Activated naive CD8-positive, alpha-beta T cell treated with anti-CD3 and anti-CD28 coated beads, Interleukin-2, amount 50 U/mL, for 24 hours (primary cell): ENCODE measurements around the gene CSPG4.

Experiments used
- ATAC-seq: fragments of 150-1000 bp; cut with Tn5 transposase; one replicate; pipeline ENCODE4 v1.10.0; 2021
- DNase-seq: peaks from one replicate; pipeline ENCODE4 v3.0.0; 2021
- H3K27ac Mint-ChIP-seq: one replicate; pipeline ENCODE4 v1.8.0; 2021; ENCODE audit warnings: mild to moderate bottlenecking, mixed read lengths
- H3K27me3 Mint-ChIP-seq: one replicate; pipeline ENCODE4 v1.8.0; 2021; ENCODE audit warnings: mixed read lengths
- H3K36me3 Mint-ChIP-seq: one replicate; pipeline ENCODE4 v1.8.0; 2021; ENCODE audit warnings: low read depth, mixed read lengths
- H3K4me1 Mint-ChIP-seq: one replicate; pipeline ENCODE4 v1.8.0; 2021; ENCODE audit warnings: mixed read lengths
- H3K4me3 Mint-ChIP-seq: one replicate; pipeline ENCODE4 v1.8.0; 2021; ENCODE audit warnings: mild to moderate bottlenecking, moderate library complexity, mixed read lengths
- H3K9me3 Mint-ChIP-seq: one replicate; pipeline ENCODE4 v1.8.0; 2021; ENCODE audit warnings: mixed read lengths

Gene CSPG4

GRCh38 chr15:75669879-75670212, 42.8 kb downstream of the CSPG4 start:
- H3K9me3 Mint-ChIP-seq: no peaks in the 10 kb centered on the region
- no peak overlapping the region for H3K27ac Mint-ChIP-seq
- no peaks in the 10 kb centered on the region for H3K27me3 Mint-ChIP-seq
- no peak for DNase-seq
- no peaks in the 10 kb centered on the region for H3K36me3 Mint-ChIP-seq
- ATAC-seq: no peak
- peaks cover 1% of the 10 kb centered on the region for H3K4me1 Mint-ChIP-seq
- no peak overlapping the region for H3K4me3 Mint-ChIP-seq

GRCh38 chr15:75669191-75669878, 43.3 kb downstream of the CSPG4 start:
- H3K4me3 Mint-ChIP-seq: no peak overlapping the region
- peaks cover 1% of the 10 kb centered on the region for H3K4me1 Mint-ChIP-seq
- H3K9me3 Mint-ChIP-seq: no peaks in the 10 kb centered on the region
- ATAC-seq: peak; percentile 17
- no peaks in the 10 kb centered on the region for H3K36me3 Mint-ChIP-seq
- H3K27ac Mint-ChIP-seq: no peak overlapping the region
- H3K27me3 Mint-ChIP-seq: no peaks in the 10 kb centered on the region
- DNase-seq: no peak

GRCh38 chr15:75666823-75667501, 45.7 kb downstream of the CSPG4 start:
- H3K4me3 Mint-ChIP-seq: no peak overlapping the region
- H3K36me3 Mint-ChIP-seq: no peaks in the 10 kb centered on the region
- DNase-seq (no peak), ATAC-seq (no peak)
- no peak overlapping the region for H3K27ac Mint-ChIP-seq
- no peaks in the 10 kb centered on the region for H3K27me3 Mint-ChIP-seq
- H3K9me3 Mint-ChIP-seq: no peaks in the 10 kb centered on the region
- peaks cover 1% of the 10 kb centered on the region for H3K4me1 Mint-ChIP-seq

- Mint-ChIP-seq H3K27me3 (no peaks in the 10 kb centered on the region), H3K4me3 (no peak overlapping the region), H3K36me3 (no peaks in the 10 kb centered on the region), H3K27ac (no peak overlapping the region), H3K4me1 (peaks cover 1% of the 10 kb centered on the region), H3K9me3 (no peaks in the 10 kb centered on the region)
- DNase-seq (no peak), ATAC-seq (no peak)
These were observed 48.7 kb downstream of the CSPG4 start for GRCh38 chr15:75663931-75664421.

- no peaks in the 10 kb centered on the region for H3K36me3 Mint-ChIP-seq
- DNase-seq: no peak
- no peak for ATAC-seq
- H3K4me3 Mint-ChIP-seq: no peak overlapping the region
- H3K9me3 Mint-ChIP-seq: no peaks in the 10 kb centered on the region
- H3K27me3 Mint-ChIP-seq: no peaks in the 10 kb centered on the region
- no peak overlapping the region for H3K27ac Mint-ChIP-seq
- H3K4me1 Mint-ChIP-seq: peaks cover 1% of the 10 kb centered on the region
These were observed 49.7 kb downstream of the CSPG4 start for GRCh38 chr15:75662823-75663519.

- Mint-ChIP-seq H3K27me3 (no peaks in the 10 kb centered on the region), H3K27ac (no peak overlapping the region), H3K4me1 (peaks cover 1% of the 10 kb centered on the region), H3K4me3 (no peak overlapping the region), H3K36me3 (no peaks in the 10 kb centered on the region), H3K9me3 (no peaks in the 10 kb centered on the region)
- DNase-seq (no peak), ATAC-seq (no peak)
These were observed 50.9 kb downstream of the CSPG4 start for GRCh38 chr15:75661756-75662140.

- H3K4me3 Mint-ChIP-seq: no peak overlapping the region
- DNase-seq (no peak), ATAC-seq (peak; percentile 9)
- no peaks in the 10 kb centered on the region for H3K27me3 Mint-ChIP-seq
- H3K4me1 Mint-ChIP-seq: peaks cover 1% of the 10 kb centered on the region
- no peaks in the 10 kb centered on the region for H3K9me3 Mint-ChIP-seq
- no peaks in the 10 kb centered on the region for H3K36me3 Mint-ChIP-seq
- no peak overlapping the region for H3K27ac Mint-ChIP-seq
These were observed 51.4 kb downstream of the CSPG4 start for GRCh38 chr15:75661100-75661755.

GRCh38 chr15:75659928-75660645, 52.6 kb downstream of the CSPG4 start:
- H3K36me3 Mint-ChIP-seq: no peaks in the 10 kb centered on the region
- no peak for DNase-seq
- H3K27ac Mint-ChIP-seq: no peak overlapping the region
- no peaks in the 10 kb centered on the region for H3K27me3 Mint-ChIP-seq
- no peaks in the 10 kb centered on the region for H3K4me1 Mint-ChIP-seq
- no peak for ATAC-seq
- no peaks in the 10 kb centered on the region for H3K9me3 Mint-ChIP-seq
- no peak overlapping the region for H3K4me3 Mint-ChIP-seq

- H3K4me3 Mint-ChIP-seq: no peak overlapping the region
- no peak overlapping the region for H3K27ac Mint-ChIP-seq
- no peak for ATAC-seq
- no peaks in the 10 kb centered on the region for H3K4me1 Mint-ChIP-seq
- no peaks in the 10 kb centered on the region for H3K9me3 Mint-ChIP-seq
- DNase-seq: no peak
- no peaks in the 10 kb centered on the region for H3K27me3 Mint-ChIP-seq
- no peaks in the 10 kb centered on the region for H3K36me3 Mint-ChIP-seq
These were observed 53.4 kb downstream of the CSPG4 start for GRCh38 chr15:75659141-75659771.

- Mint-ChIP-seq H3K27ac (no peak overlapping the region), H3K27me3 (no peaks in the 10 kb centered on the region), H3K4me3 (no peak overlapping the region), H3K36me3 (no peaks in the 10 kb centered on the region), H3K4me1 (peaks cover 3% of the 10 kb centered on the region), H3K9me3 (no peaks in the 10 kb centered on the region)
- no peak for DNase-seq
- no peak for ATAC-seq
These were observed 55.8 kb downstream of the CSPG4 start for GRCh38 chr15:75656813-75657212.

- no peak overlapping the region for H3K27ac Mint-ChIP-seq
- no peak overlapping the region for H3K4me3 Mint-ChIP-seq
- no peaks in the 10 kb centered on the region for H3K36me3 Mint-ChIP-seq
- no peaks in the 10 kb centered on the region for H3K9me3 Mint-ChIP-seq
- no peak for DNase-seq
- H3K27me3 Mint-ChIP-seq: no peaks in the 10 kb centered on the region
- H3K4me1 Mint-ChIP-seq: peaks cover 8% of the 10 kb centered on the region
- ATAC-seq: no peak
These were observed 56.3 kb downstream of the CSPG4 start for GRCh38 chr15:75656331-75656730.

- H3K9me3 Mint-ChIP-seq: no peaks in the 10 kb centered on the region
- no peaks in the 10 kb centered on the region for H3K27me3 Mint-ChIP-seq
- no peak overlapping the region for H3K27ac Mint-ChIP-seq
- no peaks in the 10 kb centered on the region for H3K36me3 Mint-ChIP-seq
- no peak overlapping the region for H3K4me3 Mint-ChIP-seq
- ATAC-seq: no peak
- peaks cover 12% of the 10 kb centered on the region for H3K4me1 Mint-ChIP-seq
- DNase-seq: no peak
These were observed 56.7 kb downstream of the CSPG4 start for GRCh38 chr15:75655931-75656330.

- Mint-ChIP-seq H3K4me3 (no peak overlapping the region), H3K9me3 (no peaks in the 10 kb centered on the region), H3K36me3 (no peaks in the 10 kb centered on the region), H3K27ac (no peak overlapping the region), H3K4me1 (peaks cover 22% of the 10 kb centered on the region), H3K27me3 (no peaks in the 10 kb centered on the region)
- no peak for DNase-seq
- ATAC-seq: no peak
These were observed 58.3 kb downstream of the CSPG4 start for GRCh38 chr15:75654201-75654907.
